Endothelial cell of umbilical vein (primary cell): ENCODE results near the gene NXT1. TPM values are rescaled to one million over a fixed set of nuclear protein-coding genes. Genes with fewer than 3 reads are reported as not detected.

ENCODE experiments used
- BruUV-seq: library from RNA; stranded (reverse); fragments of 400-500 nt; replicated peaks from 2 replicates; lab custom pipeline; 2021; lab: Mats Ljungman, UMichigan
- CTCF ChIA-PET: fragments of 300-600, 350-600 bp; sonication (Branson Sonifier 250); formaldehyde crosslinking; loops from one replicate; lab custom pipeline; 2021; ENCODE audit warnings: antibody characterized with exemption, inconsistent platforms; lab: Charles Lee
- POLR2A ChIA-PET: fragments of 300-600, 350-600 bp; sonication (Branson Sonifier 250); formaldehyde crosslinking; loops from one replicate; lab custom pipeline; 2021; ENCODE audit warnings: antibody characterized with exemption, inconsistent platforms; lab: Charles Lee
- DNase-seq: peaks from one replicate; pipeline ENCODE4 v3.0.0-alpha.2; 2011; ENCODE audit warnings: low read depth, low spot score
- FAIRE-seq: peaks from 2 replicates; lab custom pipeline; 2011; peaks lifted over from hg19 to GRCh38; lab: Jason Lieb, UNC
- H2AFZ ChIP-seq: 2 replicates; pipeline ENCODE4 v1.6.0; 2012; ENCODE audit warnings: low read depth, low read length, control low read depth, inconsistent platforms
- H3K27ac ChIP-seq: 2 replicates; pipeline ENCODE4 v1.5.1; 2011; ENCODE audit warnings: low read depth, mild to moderate bottlenecking, control low read depth, low read length, moderate library complexity; ENCODE audit not compliant: insufficient read depth
- H3K27me3 ChIP-seq, 2 experiments: 2 replicates each; pipeline versions ENCODE4 v1.6.0 to v1.6.1; 2011; ENCODE audit warnings: low read length in 2 of 2, mixed read lengths in 1 of 2; ENCODE audit not compliant: control insufficient read depth in 2 of 2, insufficient read depth in 2 of 2
- H3K36me3 ChIP-seq, 2 experiments: 2 replicates in 1 of 2; 3 replicates in 1 of 2; pipeline ENCODE4 v1.5.1; 2011; ENCODE audit warnings: low read length in 2 of 2, mild to moderate bottlenecking in 1 of 2, moderate library complexity in 1 of 2; ENCODE audit not compliant: control insufficient read depth in 2 of 2, insufficient read depth in 2 of 2; ENCODE audit errors: extremely low read depth in 1 of 2
- H3K4me1 ChIP-seq: 3 replicates; pipeline ENCODE4 v1.5.1; 2011; ENCODE audit warnings: mild to moderate bottlenecking, low read length; ENCODE audit not compliant: control insufficient read depth, insufficient read depth; ENCODE audit errors: extremely low read depth
- H3K4me2 ChIP-seq: 2 replicates; pipeline ENCODE4 v1.6.1; 2011; ENCODE audit warnings: low read length, control low read depth, mixed read lengths; ENCODE audit not compliant: insufficient read depth
- H3K4me3 ChIP-seq, 3 experiments: fragments of 200-600 bp in 1 of 3; sonication (generic), shearing (Covaris generic) in 1 of 3; replicated peaks in 1 of 3; 2 replicates each; pipeline ENCODE4 v1.5.1; 2011 to 2016; ENCODE audit warnings: control low read depth in 3 of 3, low read length in 3 of 3, mild to moderate bottlenecking in 2 of 3, inconsistent platforms in 1 of 3, low read depth in 1 of 3, moderate library complexity in 1 of 3; ENCODE audit not compliant: insufficient read depth in 1 of 3
- H3K79me2 ChIP-seq: 2 replicates; pipeline ENCODE4 v1.6.0; 2012; ENCODE audit warnings: low read length, inconsistent platforms; ENCODE audit not compliant: control insufficient read depth, insufficient read depth
- H3K9ac ChIP-seq: replicated peaks from 2 replicates; pipeline ENCODE3; 2011; ENCODE audit warnings: low read length, control low read depth; ENCODE audit not compliant: insufficient read depth; ENCODE audit errors: extremely low read depth
- H3K9me1 ChIP-seq: replicated peaks from 3 replicates; pipeline ENCODE4 v1.6.0; 2011; ENCODE audit warnings: mild to moderate bottlenecking, low read length; ENCODE audit not compliant: control insufficient read depth, insufficient read depth; ENCODE audit errors: extremely low read depth
- H3K9me3 ChIP-seq: replicated peaks from 2 replicates; pipeline ENCODE4 v1.5.1; 2012; ENCODE audit warnings: low read length, inconsistent platforms; ENCODE audit not compliant: control insufficient read depth, insufficient read depth
- H4K20me1 ChIP-seq: replicated peaks from 2 replicates; pipeline ENCODE3; 2011; ENCODE audit warnings: mild to moderate bottlenecking, low read length; ENCODE audit not compliant: control insufficient read depth, insufficient read depth; ENCODE audit errors: extremely low read depth
- CTCF ChIP-seq, 2 donors: IDR thresholded peaks; 1 replicate in 1 of 2; 2 replicates in 1 of 2; pipeline ENCODE4 v1.5.1; 2011; ENCODE audit warnings: low read length in 2 of 2, mild to moderate bottlenecking in 2 of 2, moderate library complexity in 2 of 2, control low read depth in 1 of 2, inconsistent platforms in 1 of 2, low read depth in 1 of 2; ENCODE audit not compliant: insufficient read depth in 1 of 2; ENCODE audit errors: extremely low read depth in 1 of 2
- EZH2 ChIP-seq: IDR thresholded peaks from 2 replicates; pipeline ENCODE4 v1.6.1; 2012; ENCODE audit warnings: borderline replicate concordance, low read depth, mild to moderate bottlenecking, moderate library complexity, low read length, inconsistent platforms; ENCODE audit not compliant: severe bottlenecking
- FOS ChIP-seq: IDR thresholded peaks from 2 replicates; pipeline ENCODE4 v1.6.1; 2011; ENCODE audit warnings: mild to moderate bottlenecking, low read length, moderate library complexity, borderline replicate concordance; ENCODE audit not compliant: insufficient read depth
- GATA2 ChIP-seq: IDR thresholded peaks from 2 replicates; pipeline ENCODE4 v1.7.0; 2011; ENCODE audit warnings: low read depth, mild to moderate bottlenecking, moderate library complexity, mixed read lengths, low read length; ENCODE audit not compliant: insufficient read length, insufficient read depth
- JUN ChIP-seq: IDR thresholded peaks from 2 replicates; pipeline ENCODE4 v1.6.1; 2011; ENCODE audit warnings: borderline replicate concordance, low read depth; ENCODE audit not compliant: insufficient read length, insufficient read depth
- MYC ChIP-seq: IDR thresholded peaks from one replicate; pipeline ENCODE4 v1.6.1; 2011; ENCODE audit warnings: mild to moderate bottlenecking, low read depth, low read length
- POLR2A ChIP-seq: IDR thresholded peaks from 2 replicates; pipeline ENCODE4 v1.6.1; 2012; ENCODE audit warnings: low read depth, mild to moderate bottlenecking, control low read depth, low read length
- POLR2AphosphoS5 ChIP-seq: IDR thresholded peaks from 2 replicates; pipeline ENCODE4 v1.6.1; 2012; ENCODE audit warnings: low read depth, mild to moderate bottlenecking, control low read depth, low read length, moderate library complexity; ENCODE audit not compliant: insufficient read depth
- dilution Hi-C: fragments of 300-500 bp; cut with MboI; formaldehyde crosslinking; loops from one replicate; pipeline ENCODE4 v1.15.0; 2019; ENCODE audit warnings: low sequenced_read_pairs; ENCODE audit not compliant: extremely low pct_ligation_motif_present
- intact Hi-C: fragments of 100-400 bp; cut with micrococcal nuclease; formaldehyde crosslinking; loops from one replicate; pipeline ENCODE4 v1.10.0; 2022
- polyA plus RNA-seq, 4 experiments: library from polyadenylated mRNA; depleted of rRNA in 3 of 4; stranded (reverse) in 3 of 4; unstranded in 1 of 4; fragments of >200 nt; gene quantifications; 2 replicates each; pipeline versions ENCODE4 v1.2.1 to v1.2.3, GENCODE V29; 2011 to 2012; ENCODE audit warnings: missing spikeins in 1 of 4
- total RNA-seq: library from RNA; stranded (reverse); gene quantifications from 2 replicates; pipeline ENCODE4 v1.2.3, GENCODE V29; 2021
- TF ChIP-seq, protein P1 (sequence below): IDR thresholded peaks from 2 replicates; pipeline ENCODE4 v1.6.1; 2011; ENCODE audit not compliant: insufficient read depth, insufficient read length

NXT1 gene
- total and polyA plus RNA-seq, 2 donors (not counting 3 experiments of a cell fraction or from before 2014, with no cell fraction given), result 27.1 to 39.2 TPM

GRCh38 chr20:23317081-23317480 is 33.5 kb upstream of the NXT1 start:
- no TSS peak for BruUV-seq
- peak overlapping the region; percentile 21 for H3K4me2 ChIP-seq
- FAIRE-seq (peak; percentile 96), DNase-seq (no peak)
- H3K79me2 ChIP-seq, result no peaks in the 10 kb centered on the region
- H3K9me1 ChIP-seq, result no peaks in the 10 kb centered on the region
- dilution Hi-C loops (no loop called here), intact Hi-C loops (loop anchor here (1.0 kb wide), 1 partner anchor 59 kb away; no protein-coding TSS in a partner anchor)
- no peaks in the 10 kb centered on the region for H3K27me3 ChIP-seq
- TF ChIP-seq POLR2A (no peak), CTCF (IDR thresholded peaks at IDR 0.05; ENCODE audit: extremely low read depth in 1 of 2, insufficient read depth in 1 of 2, low read depth in 1 of 2, low read length in 2 of 2) (no peak), POLR2AphosphoS5 (no peak), FOS (no peak), EZH2 (no peak), GATA2 (no peak), MYC (no peak), JUN (no peak)
- TF ChIP-seq, protein P1, sequence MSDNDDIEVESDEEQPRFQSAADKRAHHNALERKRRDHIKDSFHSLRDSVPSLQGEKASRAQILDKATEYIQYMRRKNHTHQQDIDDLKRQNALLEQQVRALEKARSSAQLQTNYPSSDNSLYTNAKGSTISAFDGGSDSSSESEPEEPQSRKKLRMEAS, result no peak
- no peaks in the 10 kb centered on the region for H4K20me1 ChIP-seq
- ChIA-PET CTCF (interaction anchor here (1.8 kb wide), 1 partner anchor 59 kb away, joined by 3 read pairs; no protein-coding TSS in a partner anchor), POLR2A (no interaction called here)
- H2AFZ ChIP-seq, result no peak overlapping the region
- H3K4me1 ChIP-seq, result peaks cover 10% of the 10 kb centered on the region
- H3K27ac ChIP-seq, result no peak overlapping the region
- no peak overlapping the region for H3K4me3 ChIP-seq
- H3K9me3 ChIP-seq, result no peaks in the 10 kb centered on the region
- no peaks in the 10 kb centered on the region for H3K36me3 ChIP-seq
- no peak overlapping the region for H3K9ac ChIP-seq
